NCI-H2227 treated with DMSO at 0.1 percent for 48 hours (cell line): ENCODE results near the gene ESYT2.

Experiments used
- DNase-seq: peaks from one replicate; lab custom pipeline; 2025; lab: John Stamatoyannopoulos, UW

The ESYT2 gene

GRCh38 chr7:158766570-158767281 lies 62.6 kb downstream of the ESYT2 start:
- DNase-seq = no peak

GRCh38 chr7:158765020-158765419 lies 64.3 kb downstream of the ESYT2 start:
- no peak for DNase-seq

GRCh38 chr7:158763454-158764033 lies 65.8 kb downstream of the ESYT2 start:
- no peak for DNase-seq

- no peak for DNase-seq
These were observed 67.4 kb downstream of the ESYT2 start for GRCh38 chr7:158761945-158762344.

GRCh38 chr7:158760936-158761335 lies 68.4 kb downstream of the ESYT2 start:
- no peak for DNase-seq

- no peak for DNase-seq
These were observed 68.9 kb downstream of the ESYT2 start for GRCh38 chr7:158760445-158760764.

- no peak for DNase-seq
These were observed 69.4 kb downstream of the ESYT2 start for GRCh38 chr7:158759749-158760444.

GRCh38 chr7:158759245-158759614 lies 70.1 kb downstream of the ESYT2 start:
- DNase-seq = no peak

- no peak for DNase-seq
These were observed 70.6 kb downstream of the ESYT2 start for GRCh38 chr7:158758586-158759244.

GRCh38 chr7:158757404-158757989 lies 71.8 kb downstream of the ESYT2 start:
- no peak for DNase-seq

GRCh38 chr7:158754746-158755444 lies 74.4 kb downstream of the ESYT2 start:
- DNase-seq = no peak

GRCh38 chr7:158753900-158754299 lies 75.4 kb downstream of the ESYT2 start:
- no peak for DNase-seq

GRCh38 chr7:158751751-158752150 lies 77.6 kb downstream of the ESYT2 start:
- DNase-seq = no peak

GRCh38 chr7:158751199-158751598 lies 78.1 kb downstream of the ESYT2 start:
- no peak for DNase-seq

- DNase-seq = no peak
These were observed 78.6 kb downstream of the ESYT2 start for GRCh38 chr7:158750702-158751101.

- no peak for DNase-seq
These were observed 79.9 kb downstream of the ESYT2 start for GRCh38 chr7:158749396-158749795.

- DNase-seq = no peak
These were observed 81.0 kb downstream of the ESYT2 start for GRCh38 chr7:158748335-158748734.

GRCh38 chr7:158747408-158747807 lies 81.9 kb downstream of the ESYT2 start:
- no peak for DNase-seq

- no peak for DNase-seq
These were observed 82.4 kb downstream of the ESYT2 start for GRCh38 chr7:158746957-158747356.

GRCh38 chr7:158745057-158745715 lies 84.1 kb downstream of the ESYT2 start:
- DNase-seq = no peak

- DNase-seq = no peak
These were observed 85.2 kb downstream of the ESYT2 start for GRCh38 chr7:158744070-158744469.
